NCI-H1436 treated with DMSO at 0.1 percent for 48 hours (cell line): ENCODE data around the gene GRB2.
"Not testable (repeated sequence)": the region's sequence is repeated elsewhere in the genome, so short reads cannot be mapped to it uniquely, and the experiment has no call there.

Experiments used
- DNase-seq: peaks from one replicate; lab custom pipeline; 2025; lab: John Stamatoyannopoulos, UW

GRB2 gene

DNA sequence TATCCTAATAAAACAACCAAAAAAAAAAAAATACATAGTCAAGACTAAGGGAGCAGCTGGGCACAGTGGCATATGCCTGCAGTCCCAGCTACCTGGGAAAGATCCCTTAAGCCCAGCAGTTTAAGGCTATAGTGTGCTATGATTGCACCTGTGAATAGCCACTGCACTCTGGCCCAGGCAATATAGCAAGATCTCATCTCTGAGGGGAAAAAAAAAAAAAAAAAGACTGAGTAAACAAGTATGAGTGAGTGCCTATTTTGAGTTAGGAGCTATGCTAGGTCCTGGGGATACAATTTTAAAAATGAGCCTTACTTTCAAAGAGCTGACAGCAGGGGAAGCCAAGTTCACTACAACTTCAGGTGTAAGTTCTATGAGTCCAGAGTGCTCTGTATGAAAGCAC, 55.4 kb downstream of the GRB2 start:
- no peak for DNase-seq

DNA sequence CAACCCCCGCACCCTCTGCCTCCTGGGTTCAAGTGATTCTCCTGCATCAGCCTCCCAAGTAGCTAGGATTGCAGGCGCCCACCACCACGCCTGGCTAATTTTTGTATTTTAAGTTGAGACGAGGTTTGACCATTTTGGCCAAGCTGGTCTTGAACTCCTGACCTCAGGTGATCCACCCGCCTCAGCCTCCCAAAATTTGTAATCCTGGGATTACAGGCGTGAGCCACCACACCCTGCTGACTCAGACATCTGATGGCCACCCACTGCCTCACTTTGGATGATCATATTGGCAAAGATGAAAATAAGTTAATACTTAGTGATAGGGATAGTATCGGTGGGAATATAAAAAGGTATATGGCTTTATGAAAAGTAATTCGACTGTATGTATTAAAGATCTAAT, 55.9 kb downstream of the GRB2 start:
- no peak for DNase-seq

- no peak for DNase-seq
Measured at GRCh38 chr17:75348386-75349012, 57.0 kb downstream of the GRB2 start.

DNA sequence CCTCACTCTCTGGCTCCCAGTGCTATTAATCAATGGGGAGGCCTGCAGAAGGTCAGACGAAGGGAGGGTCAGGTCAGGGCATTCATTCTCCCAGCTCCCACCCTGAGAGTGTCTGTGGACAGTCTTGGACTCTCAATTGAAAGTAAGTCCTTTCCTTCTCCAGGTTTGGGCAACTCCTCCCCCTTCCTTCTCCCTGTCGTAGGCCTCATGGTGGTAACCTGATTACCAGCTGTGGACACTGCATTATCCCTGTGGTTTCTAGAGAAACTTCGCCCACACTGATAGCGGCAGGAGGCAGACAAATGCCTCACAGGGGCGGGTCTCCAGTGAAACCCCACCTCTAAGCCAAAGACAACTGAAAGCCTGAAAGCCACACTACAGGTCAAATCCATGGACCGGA, 58.6 kb downstream of the GRB2 start:
- no peak for DNase-seq

- not testable (repeated sequence) for DNase-seq
Measured at GRCh38 chr17:75346368-75346767, 59.1 kb downstream of the GRB2 start.

- DNase-seq, result no peak
Measured at GRCh38 chr17:75345514-75346167, 59.8 kb downstream of the GRB2 start.

DNA sequence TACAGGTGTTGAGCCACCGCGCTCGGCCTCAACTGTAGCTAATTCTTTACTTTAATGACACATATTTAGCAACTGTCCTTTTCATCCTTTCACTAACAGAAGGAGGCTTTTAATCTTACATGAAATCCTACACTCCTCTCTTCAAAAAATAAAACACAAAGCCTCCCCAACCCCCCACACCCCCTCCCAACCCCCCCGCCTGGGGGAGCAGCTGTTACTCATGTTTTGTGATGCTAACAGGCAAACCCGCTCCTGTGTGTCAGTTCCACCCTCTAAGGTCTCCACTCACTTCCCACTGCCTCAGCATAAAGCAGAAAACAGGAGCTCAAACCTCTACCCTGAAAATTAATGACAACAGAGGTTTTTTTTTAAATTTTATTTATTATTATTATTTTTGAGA, 60.8 kb downstream of the GRB2 start:
- no peak for DNase-seq

GRCh38 chr17:75342996-75343395, 62.5 kb downstream of the GRB2 start:
- DNase-seq, result no peak

DNA sequence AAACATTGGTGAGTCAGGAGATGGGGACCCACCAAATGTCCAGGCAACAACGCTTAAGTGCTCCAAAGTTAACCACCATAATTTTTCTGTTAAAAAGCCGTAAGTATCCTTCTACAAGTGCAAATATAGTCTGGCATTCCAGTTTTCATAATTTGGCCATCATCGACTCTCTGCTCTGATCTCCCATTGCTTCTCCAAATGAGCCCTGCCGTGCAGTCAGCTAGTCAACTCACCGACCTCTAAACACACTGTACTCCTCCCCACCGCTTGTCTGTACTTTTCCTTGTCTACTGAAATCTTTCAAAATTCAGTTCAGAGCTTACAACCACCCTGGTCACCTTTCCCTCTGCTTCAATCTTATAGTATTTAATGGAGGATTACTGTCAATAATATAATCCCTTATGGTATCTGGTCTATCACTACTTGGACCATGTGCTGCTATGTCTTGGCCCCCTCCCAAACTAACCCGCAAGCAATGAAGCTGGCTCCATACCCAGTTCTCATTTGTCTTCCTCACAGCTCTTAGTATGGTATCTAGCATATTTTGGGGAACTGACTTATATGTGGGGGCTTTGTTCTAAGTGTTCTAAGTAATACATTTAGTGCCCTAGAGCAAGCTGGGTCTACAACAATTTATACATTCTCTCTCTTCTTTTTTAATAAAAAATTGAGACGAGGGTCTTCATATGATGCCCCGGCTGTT, 63.5 kb downstream of the GRB2 start:
- no peak for DNase-seq

DNA sequence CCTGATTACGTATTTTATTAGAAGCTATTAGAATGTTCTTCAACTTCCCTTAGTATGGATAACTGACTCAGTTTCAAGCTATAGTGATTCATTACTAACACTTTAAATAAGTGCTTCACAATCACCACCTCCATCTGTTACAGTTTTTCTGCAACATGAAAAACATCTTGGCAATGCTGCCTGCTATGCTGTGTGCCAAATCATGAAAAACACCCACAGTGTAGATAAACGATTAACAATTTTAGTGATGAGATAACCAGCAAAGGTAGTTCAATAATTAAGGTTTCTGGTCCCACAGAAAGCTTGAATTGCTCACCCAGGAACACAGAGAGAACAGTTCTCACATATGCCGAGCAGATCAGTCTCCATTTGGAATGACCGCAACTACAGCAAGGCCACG, 64.8 kb downstream of the GRB2 start:
- DNase-seq, result no peak

DNA sequence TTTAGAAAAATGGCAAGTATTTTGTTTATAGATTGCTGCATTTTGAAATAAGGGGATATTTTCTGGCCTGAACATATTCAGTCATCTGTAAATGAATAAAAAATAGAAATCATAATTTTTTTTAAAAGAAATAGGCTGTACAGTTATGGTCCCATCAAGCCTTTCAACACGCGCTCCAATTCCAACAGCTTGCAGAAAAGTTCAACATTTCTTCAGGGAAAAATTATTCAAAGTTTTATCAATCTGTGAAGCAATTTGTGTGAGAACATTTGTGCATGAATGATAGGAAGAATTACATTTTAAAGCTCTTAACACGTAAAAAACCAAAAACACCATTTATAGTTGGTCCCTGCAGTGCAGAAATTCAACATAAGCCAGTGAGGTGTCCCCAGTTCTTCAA, 65.5 kb downstream of the GRB2 start:
- no peak for DNase-seq

DNA sequence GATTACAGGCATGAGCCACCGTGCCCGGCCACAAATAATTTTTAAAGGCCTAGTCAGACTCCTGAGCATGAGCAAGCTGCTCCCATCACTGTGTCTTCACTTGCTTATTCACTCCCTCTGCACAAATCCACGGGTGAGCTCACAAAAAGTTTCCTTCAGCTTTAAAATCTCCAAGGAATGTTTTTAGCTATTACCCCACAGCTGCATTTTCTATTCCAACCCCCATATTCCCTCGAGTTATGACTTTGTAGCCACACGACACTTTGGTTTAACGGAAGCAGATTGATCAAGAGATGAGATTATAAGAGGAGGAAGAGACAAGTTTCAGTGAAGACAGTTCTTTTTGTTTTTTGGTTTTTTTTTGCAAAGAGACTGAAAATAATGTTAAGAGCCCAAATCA, 67.1 kb downstream of the GRB2 start:
- DNase-seq, result no peak

- DNase-seq, result no peak
Measured at GRCh38 chr17:75335315-75335714, 70.2 kb downstream of the GRB2 start.

GRCh38 chr17:75334723-75335122, 70.8 kb downstream of the GRB2 start:
- DNase-seq, result no peak

DNA sequence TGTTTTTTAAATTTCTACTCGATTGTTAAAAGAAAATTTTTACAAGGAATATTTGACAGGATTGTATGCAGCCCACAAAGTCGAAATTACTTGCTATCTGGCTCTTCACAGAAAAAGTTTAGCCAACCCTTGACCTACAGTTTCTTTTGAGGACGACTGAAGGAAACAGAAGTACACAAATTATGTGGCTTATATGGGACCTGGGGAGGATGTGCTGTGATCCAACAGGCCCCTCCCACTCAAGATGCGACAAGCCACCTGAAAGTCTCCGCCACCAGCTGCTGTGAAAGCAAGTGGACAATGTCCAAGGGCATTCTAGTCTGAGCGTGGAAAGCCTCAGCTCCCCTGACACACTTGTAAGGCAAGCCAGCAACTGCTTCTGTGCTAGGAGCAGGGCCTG, 73.8 kb downstream of the GRB2 start:
- DNase-seq, result no peak

DNA sequence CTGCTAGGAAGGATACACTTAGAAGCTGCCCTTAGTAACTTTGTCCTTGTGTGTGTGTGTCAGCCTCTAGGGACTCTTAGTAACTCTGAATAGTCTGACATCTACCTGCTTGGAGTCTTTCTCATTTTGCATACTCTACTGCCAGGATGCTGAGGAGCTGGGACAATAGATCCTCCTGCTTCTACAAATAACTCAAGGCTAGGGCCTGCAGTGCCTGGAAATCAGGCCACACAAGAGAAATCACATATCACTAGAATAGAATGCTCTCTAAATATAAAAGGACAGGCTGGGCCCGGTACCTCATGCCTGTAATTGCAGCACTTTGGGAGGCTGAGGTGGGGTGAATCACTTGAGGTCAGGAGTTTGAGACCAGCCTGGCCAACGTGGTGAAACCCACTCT, 77.7 kb downstream of the GRB2 start:
- no peak for DNase-seq

GRCh38 chr17:75326226-75326848, 79.1 kb downstream of the GRB2 start:
- DNase-seq, result no peak

- DNase-seq, result no peak
Measured at GRCh38 chr17:75325827-75326225, 79.7 kb downstream of the GRB2 start.

GRCh38 chr17:75325348-75325747, 80.1 kb downstream of the GRB2 start:
- no peak for DNase-seq

DNA sequence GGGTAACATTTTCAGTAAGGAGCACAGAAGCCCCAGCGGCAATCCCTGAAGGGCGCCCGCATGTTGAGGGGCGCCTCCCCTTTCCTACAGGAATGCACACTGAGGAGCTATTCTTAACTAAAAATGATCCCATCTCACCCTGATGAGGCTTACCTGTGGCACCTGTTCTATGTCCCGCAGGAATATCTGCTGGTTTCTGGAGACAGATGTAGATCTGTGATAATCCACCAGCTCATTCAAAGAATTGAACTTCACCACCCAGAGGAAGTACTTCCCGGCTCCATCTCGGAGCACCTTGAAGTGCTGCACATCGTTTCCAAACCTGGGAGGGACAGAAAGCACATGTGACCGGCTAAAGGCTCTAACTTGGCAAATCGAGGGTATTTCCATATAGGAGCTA, 84.0 kb downstream of the GRB2 start:
- DNase-seq, result no peak

- DNase-seq, result no peak
Measured at GRCh38 chr17:75319904-75320691, 85.4 kb downstream of the GRB2 start.

DNA sequence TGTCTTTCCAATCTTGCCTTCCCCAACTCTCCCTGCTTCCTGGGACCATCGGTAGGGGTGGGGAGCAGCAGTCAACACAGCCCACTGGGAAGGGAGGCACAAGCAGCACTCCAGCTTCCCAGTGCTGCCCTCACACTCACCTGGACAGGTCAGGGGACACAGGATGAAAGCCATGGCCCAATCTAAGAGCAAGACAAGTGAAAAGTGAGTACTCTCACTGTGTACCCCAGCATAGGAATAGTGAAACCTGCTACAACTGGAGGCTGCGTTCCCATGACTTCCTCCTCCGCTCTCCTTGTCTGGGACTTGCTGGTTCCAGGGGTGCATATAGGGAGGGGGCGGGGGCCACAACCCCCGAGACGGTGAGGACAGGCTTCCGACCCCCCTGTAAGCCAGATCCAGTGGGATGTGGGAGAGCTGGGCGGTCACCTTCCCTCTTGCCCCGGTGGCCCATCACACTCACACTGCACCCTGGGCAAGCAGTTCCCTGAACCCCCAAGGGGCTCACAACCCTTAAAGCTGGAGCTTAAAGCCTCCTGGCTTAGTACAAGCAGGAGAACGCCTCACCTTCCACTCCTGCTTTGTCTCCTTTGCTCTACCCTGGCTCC, 86.8 kb downstream of the GRB2 start:
- no peak for DNase-seq
